Coronary artery (tissue), 2 donors: ENCODE data around the gene FOXN3.
A peak's percentile ranks its signal among the peaks of the same experiment; 100 is the strongest.

Experiments
- DNase-seq: peaks from one replicate; pipeline ENCODE4 v3.0.0-alpha.2; 2017; ENCODE audit warnings: low spot score
- H3K27ac ChIP-seq, 2 donors: fragments of 200-600 bp; sonication (generic); one replicate each; pipeline ENCODE4 v1.5.1; 2016 to 2019
- H3K4me3 ChIP-seq: fragments of 200-600 bp; sonication (generic); 2 replicates; pipeline ENCODE4 v1.5.1; 2016; ENCODE audit warnings: mild to moderate bottlenecking, moderate library complexity
- CTCF ChIP-seq: fragments of 200-600 bp; sonication (generic); IDR thresholded peaks from one replicate; pipeline ENCODE4 v1.5.1; 2019; ENCODE audit warnings: antibody characterized with exemption

Gene FOXN3

GRCh38 chr14:89347885-89348284, 69.1 kb downstream of the FOXN3 start:
- Histone ChIP-seq H3K4me3 (no peak overlapping the region), H3K27ac (no peak overlapping the region)
- no peak for TF ChIP-seq CTCF
- DNase-seq: no peak

GRCh38 chr14:89344920-89345254, 72.1 kb downstream of the FOXN3 start:
- no peak for TF ChIP-seq CTCF
- DNase-seq: no peak
- Histone ChIP-seq H3K27ac (no peak overlapping the region), H3K4me3 (no peak overlapping the region)

GRCh38 chr14:89343356-89343755, 73.7 kb downstream of the FOXN3 start:
- DNase-seq: no peak
- Histone ChIP-seq H3K4me3 (no peak overlapping the region), H3K27ac (no peak overlapping the region)
- no peak for TF ChIP-seq CTCF

GRCh38 chr14:89342049-89342448, 75.0 kb downstream of the FOXN3 start:
- no peak overlapping the region for H3K27ac ChIP-seq
- no peak for DNase-seq
- H3K4me3 ChIP-seq: no peak overlapping the region
- TF ChIP-seq CTCF: no peak

- no peak for TF ChIP-seq CTCF
- peak overlapping the region in 1 of 2 donors; percentile 33 for H3K27ac ChIP-seq
- no peak for DNase-seq
- no peak overlapping the region for H3K4me3 ChIP-seq
Observed at GRCh38 chr14:89340200-89341181, 76.5 kb downstream of the FOXN3 start.

GRCh38 chr14:89339579-89339978, 77.5 kb downstream of the FOXN3 start:
- TF ChIP-seq CTCF: no peak
- H3K27ac ChIP-seq: peak overlapping the region in 1 of 2 donors; percentile 5
- H3K4me3 ChIP-seq: no peak overlapping the region
- no peak for DNase-seq

- no peak overlapping the region for H3K4me3 ChIP-seq
- no peak for TF ChIP-seq CTCF
- peak overlapping the region in 1 of 2 donors; percentile 5 for H3K27ac ChIP-seq
- DNase-seq: no peak
Observed at GRCh38 chr14:89339158-89339557, 77.9 kb downstream of the FOXN3 start.
